GM18909 (cell line): ENCODE data around the gene PUSL1.
A peak's percentile ranks its signal among the peaks of the same experiment; 100 is the strongest.

Experiments used
- ATAC-seq: cut with Tn5 transposase; IDR thresholded peaks from one replicate; pipeline ENCODE4 v1.9.1; 2021; ENCODE audit warnings: mild to moderate bottlenecking; ENCODE audit not compliant: unreplicated experiment, poor library complexity

Gene PUSL1, protein sequence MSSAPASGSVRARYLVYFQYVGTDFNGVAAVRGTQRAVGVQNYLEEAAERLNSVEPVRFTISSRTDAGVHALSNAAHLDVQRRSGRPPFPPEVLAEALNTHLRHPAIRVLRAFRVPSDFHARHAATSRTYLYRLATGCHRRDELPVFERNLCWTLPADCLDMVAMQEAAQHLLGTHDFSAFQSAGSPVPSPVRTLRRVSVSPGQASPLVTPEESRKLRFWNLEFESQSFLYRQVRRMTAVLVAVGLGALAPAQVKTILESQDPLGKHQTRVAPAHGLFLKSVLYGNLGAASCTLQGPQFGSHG

DNA sequence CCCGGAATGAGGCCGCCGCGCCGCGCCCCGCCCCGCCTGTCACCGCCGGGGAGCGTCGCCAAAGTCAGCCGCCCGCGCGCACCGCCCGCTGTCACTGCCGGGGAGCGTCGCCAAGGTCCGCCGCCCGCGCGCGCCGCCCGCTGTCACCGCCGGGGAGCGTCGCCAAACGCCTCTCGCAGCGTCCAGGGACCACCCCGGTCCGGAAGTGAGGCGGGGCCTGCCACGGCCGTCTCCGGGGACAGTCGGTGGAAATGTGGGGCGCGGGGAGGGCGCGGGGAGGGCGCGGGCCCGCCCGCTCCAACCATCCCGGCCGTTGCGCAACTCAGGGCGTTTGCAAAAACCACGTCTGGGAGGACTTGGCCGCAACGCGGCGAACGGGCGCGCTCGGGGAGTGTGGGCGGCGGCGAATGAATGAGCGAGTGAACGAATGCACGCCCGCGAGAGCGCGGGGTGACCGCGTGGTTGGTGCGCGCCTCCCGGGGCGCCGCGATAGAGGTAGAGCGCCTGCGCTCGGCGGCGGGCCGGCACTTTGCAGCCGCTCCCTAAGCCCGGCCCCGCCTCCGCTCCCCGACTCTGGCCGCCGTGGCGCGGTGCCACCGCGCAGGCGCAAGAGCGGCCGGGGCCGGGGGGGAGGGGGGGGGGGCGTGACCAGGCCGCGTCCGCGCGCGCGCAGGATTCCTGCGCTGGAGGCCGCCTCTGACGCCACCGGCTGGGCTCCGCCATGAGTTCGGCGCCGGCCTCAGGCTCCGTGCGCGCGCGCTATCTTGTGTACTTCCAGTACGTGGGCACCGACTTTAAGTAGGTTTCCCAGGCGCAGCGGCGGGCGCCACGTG is at the start of gene PUSL1, which contains the start of gene ACAP3:
TSS of gene PUSL1 (plus strand) at position 675 of the 833 bp plus-strand sequence. CDS start at position 722, 47 bp downstream.
TSS of gene ACAP3 (minus strand) at position 8 of the 833 bp plus-strand sequence. CDS start 115 bp downstream, outside the sequence.
- peak; percentile 57 for ATAC-seq

DNA sequence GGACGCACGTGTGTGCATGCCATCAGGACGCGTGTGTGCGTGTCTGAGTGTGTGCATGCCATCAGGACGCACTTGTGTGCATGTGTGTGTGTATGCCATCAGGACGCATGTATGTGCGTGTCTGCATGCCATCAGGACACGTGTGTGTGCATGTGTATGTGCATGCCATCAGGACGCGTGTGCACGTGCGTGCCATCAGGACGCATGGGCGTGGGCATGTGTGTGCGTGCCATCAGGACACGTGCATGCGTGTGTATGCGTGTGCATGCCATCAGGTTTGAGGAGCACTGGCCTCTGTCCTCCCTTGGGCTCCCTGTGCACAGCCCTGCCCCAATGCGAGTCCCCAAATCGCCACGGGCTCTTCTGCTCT is 49.3 kb upstream of the PUSL1 start:
- no peak for ATAC-seq

DNA sequence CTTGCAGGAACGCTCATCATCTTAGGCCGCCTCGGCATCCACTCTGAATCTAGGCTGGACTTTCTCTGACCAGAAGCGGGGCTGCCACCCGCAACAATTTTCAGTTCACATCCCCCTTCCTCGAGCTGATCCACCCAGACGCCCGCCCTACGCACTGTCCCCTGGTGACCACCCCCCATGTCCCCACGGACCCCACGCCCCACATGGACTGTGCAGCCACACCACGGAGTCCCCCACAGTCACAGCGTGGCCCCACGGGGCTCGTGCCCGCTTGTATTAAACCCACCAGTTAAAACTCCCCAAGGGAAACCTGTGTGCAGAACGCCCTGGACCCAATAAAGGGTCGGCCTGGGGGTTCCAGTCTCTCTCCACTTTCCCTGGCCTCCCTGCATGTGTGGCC is 48.9 kb upstream of the PUSL1 start:
- ATAC-seq = no peak

DNA sequence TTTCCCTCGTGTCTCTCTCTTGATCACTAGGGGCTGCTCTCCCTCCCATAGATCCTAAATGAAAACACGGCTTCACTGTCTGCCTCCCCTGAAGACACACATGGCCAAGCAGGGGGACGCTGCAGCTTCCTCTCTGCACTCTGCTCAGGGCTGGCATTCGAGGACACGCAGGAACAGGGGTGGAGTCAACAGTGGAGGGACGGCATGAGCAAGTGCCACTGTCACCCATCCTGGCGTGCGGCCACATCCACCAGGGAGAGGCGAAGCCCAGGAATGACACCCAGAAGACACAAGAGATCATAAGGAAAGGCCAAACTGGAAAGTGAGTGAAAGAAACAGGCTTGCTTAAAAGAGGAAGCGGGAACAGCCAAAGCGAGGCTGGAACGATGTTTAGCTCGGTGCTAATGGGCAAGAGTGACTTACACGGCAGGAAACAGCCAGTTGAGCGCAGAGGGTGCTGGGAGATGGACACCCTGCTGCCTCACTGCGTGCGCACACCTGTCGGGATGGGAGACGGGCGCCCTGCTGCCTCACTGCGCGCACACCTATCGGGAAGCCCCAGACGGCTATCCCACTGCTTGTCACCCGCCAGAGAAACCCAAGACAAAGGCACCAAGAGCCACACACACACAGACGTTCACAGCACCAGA is 48.3 kb upstream of the PUSL1 start:
- no peak for ATAC-seq

DNA sequence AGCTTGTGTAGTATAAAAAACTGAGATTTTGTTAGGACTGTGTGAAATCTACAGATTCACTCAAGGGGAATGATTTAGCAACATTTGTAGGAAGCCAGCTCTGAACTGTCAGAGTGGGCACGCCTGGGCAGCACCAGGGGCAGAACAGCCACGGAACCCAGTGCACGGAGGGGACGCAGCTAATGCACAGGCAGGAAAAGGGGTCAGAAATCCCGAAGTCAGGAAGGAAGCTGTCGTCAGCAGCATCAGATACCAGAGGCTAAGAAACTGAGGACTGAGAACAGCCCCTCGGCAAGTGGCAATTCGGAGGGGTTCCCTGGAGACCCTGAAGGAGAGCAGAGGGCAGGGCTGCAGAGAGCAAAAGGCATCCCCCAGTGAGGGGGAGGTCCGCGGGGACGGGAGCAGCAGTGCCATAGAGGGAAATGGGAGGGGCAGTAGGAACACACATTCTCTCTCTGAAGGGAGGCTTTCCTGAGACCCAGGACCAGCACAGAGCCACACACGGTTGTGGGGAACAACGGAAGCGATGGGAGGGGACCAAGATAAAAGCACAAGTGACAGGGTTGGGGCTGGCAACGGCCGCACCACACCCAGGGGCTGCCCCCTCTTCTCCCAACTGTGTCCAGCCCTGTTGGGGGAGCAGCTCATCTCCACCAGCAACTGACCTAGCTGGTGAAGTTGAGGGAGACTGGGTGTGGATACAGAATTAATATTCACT is 47.4 kb upstream of the PUSL1 start:
- no peak for ATAC-seq

DNA sequence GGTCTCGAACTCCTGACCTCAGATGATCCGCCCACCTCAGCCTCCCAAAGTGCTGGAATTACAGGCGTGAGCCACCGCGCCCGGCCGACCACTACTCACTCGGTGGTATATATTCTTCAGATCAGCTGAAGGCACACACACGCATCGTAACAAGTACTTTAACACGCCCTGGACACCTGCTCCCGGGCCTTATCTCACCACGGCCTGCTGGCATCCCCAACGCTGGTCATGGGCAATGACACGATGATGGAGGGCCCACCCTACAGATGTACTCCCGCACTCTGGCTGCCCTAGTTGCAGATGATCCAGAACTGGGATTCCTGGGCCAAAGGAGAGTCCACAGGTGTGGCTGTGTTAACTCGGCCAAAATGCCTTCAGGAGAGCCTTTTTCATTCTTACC is 46.3 kb upstream of the PUSL1 start:
- ATAC-seq = no peak

DNA sequence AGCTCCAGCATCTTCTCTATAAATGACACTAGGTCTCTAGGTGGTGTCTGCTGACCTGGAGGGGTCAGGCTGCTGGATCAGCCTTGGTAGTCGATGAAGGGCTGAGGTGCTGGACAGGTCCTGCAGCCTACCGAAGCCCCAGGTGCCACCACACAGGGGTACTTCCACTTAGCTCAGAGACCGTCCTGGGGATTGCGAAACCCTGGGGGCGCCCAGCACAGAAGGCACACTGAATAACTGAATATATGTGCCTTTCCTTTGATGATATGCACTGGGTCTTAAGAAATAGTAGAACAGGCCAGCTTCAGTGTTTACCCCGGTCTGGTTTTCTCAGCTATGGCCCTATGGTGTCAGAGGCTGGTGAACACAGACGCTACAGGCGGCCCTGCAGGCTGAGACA is 45.6 kb upstream of the PUSL1 start:
- no peak for ATAC-seq

DNA sequence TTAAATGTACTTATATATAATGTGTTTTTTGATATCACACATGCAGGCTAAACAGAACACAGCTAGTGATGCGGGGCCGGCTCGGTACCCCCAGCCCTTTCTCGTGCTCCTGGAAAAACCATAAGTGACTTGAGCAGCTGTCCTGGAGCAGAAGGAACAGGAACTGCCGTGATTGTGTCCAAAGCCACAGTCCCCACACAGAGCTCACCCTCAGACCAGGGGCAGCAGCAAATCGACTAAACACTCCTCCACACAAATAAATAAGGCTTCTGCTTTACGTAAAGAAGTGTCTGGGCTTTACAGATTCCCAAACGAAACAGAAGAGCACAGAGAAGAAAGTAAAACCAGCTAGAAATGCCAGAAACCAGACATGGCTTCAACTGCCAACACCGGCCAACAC is 44.4 kb upstream of the PUSL1 start:
- ATAC-seq = no peak

DNA sequence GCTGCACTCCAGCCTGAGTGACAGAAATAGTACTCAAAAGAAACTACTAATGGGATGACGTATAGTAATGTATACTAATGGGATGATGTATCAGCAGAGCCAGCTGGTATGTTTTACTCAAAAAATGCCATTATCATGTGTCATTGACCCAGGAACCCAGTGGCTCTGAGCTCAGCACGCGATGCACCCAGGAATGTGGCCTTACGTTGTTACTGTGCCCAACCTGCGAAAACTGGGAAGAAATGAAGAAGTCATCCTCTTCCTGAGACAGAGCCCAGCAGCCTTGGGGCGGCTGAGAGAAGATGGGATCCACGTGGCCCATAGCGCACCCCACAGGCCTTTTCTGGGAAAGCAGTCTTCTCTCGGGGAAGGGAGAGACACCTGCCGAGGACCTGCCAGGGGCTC is 43.5 kb upstream of the PUSL1 start:
- ATAC-seq = no peak

DNA sequence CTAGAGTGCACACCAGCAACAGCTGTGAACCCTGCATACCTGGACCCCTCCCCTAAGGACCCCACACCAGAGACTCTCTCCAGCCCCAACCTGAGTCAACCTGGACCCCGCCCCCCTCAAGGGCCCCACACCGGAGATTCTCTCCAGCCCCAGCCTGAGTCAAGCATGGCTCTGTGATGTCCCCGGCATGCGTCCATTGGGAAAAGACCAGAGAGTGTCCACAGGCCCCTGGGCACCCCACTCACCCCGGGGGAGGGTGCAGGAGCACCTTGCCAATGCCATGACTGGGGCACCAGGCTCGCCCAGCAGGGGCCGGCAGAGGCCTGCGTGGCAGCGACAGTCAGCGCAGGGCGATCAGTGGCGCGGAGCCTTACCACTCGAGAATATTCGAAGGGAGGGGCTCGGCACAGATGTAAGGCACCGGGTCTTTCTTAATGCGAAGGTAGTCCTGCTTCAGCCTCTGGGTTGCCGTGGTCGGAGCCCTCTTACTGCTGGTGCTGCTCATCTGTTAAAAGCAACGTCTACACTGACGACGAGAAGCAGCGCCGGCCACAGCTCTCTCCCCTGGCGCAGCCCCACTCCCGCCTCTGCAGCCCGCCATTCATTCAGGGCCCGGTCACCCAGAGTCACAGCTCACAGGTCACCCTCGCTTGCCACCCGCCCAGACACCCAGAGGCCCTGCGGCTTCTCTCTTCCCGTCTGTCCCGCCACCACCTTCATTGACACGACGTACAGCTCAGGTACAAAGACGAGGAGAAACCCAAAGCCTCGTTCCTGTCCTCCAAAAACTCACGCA is 40.7 kb upstream of the PUSL1 start:
- no peak for ATAC-seq

DNA sequence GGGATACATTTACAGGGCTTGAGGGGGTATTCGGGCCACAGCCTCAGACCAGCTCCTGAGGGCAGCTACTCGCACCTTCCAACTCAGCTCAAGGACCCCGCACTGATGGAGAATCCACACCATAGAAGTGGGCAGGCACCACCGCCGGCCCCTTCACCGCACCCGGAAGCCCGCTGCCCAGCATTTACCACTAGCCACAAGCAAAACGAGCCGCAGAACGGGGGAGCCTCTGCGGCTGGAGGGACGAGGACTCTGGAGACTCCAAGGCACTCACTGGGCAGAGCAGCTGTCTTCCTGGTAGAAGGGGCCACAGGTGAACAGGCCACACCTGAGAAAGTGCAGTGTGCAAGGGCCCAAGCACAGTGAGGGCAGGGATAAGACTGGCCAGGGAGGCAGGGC is 40.1 kb upstream of the PUSL1 start:
- ATAC-seq = no peak

DNA sequence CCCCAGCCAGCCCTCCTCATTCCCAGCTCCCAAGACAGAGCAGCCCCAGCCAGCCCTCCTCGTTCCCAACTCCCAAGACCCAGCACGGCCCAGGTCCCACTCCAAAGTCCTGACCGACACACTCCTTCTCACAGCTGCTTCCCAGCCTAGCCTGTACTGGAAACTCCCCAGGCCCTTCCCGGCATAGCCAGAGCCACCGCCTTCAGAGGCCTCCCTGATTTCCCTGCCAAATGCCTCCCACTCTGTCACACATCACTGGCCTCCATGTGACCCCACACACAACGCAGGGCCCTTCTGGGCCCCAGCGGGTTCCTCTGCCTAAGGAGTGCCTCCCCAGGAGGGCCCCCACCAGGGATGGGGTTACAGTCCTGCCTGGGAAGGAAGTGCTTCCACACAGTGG is 37.6 kb upstream of the PUSL1 start:
- no peak for ATAC-seq

DNA sequence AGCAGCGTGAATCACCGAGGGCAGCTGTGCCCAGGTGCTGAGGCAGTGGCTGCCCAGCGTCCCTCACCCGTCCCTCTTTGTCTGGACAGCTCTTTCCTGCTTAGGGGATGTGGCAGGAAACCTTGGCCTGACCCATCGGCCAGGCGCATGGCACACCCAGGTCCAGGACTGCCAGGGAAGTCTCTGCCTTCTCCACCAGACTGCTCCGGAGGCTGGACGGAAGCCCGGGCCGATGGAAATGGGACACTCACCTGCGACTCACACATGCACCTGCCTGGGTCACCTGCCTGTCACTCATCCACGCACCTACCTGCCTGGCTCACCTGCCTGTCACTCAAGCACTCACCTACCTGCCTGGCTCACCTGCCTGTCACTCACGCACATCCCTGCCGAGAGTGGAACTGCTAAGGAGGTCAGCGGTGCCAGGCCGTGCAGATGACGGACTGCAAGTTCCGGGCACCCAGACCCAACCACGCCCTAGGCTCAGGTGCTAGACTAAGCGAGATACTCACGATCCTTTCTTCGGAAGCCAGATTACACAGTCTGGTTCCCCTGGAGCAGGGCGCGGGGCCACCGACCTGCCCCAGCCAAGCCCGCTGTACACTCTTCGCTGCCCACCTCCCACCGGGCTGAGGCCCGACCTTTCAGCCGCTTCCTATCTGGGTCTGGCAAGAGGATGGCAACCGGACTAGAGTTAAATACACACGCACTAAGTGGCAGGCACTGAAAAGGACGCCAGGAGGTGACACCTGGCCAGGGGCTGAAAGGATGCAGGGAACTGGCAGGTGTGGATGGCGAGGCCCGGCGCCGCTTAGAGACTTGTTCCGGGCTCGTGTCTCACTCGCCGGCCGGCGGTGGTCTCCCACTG is 35.8 kb upstream of the PUSL1 start:
- no peak for ATAC-seq

DNA sequence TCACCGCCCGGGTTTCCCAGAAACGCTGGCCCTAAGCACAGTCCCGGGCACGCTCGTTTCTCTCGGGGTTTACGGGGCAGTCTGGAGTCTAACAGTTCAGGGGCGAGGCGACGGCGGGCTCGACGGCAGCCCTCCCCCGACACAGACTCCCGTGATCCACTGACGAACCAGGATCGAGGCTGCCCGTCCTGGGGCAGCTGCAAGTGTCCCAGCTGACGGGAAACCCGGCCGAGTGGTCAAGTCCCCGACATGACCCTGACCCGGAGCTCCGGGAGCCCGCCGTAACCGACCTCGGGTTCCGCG is 35.2 kb upstream of the PUSL1 start:
- peak; percentile 14 for ATAC-seq

DNA sequence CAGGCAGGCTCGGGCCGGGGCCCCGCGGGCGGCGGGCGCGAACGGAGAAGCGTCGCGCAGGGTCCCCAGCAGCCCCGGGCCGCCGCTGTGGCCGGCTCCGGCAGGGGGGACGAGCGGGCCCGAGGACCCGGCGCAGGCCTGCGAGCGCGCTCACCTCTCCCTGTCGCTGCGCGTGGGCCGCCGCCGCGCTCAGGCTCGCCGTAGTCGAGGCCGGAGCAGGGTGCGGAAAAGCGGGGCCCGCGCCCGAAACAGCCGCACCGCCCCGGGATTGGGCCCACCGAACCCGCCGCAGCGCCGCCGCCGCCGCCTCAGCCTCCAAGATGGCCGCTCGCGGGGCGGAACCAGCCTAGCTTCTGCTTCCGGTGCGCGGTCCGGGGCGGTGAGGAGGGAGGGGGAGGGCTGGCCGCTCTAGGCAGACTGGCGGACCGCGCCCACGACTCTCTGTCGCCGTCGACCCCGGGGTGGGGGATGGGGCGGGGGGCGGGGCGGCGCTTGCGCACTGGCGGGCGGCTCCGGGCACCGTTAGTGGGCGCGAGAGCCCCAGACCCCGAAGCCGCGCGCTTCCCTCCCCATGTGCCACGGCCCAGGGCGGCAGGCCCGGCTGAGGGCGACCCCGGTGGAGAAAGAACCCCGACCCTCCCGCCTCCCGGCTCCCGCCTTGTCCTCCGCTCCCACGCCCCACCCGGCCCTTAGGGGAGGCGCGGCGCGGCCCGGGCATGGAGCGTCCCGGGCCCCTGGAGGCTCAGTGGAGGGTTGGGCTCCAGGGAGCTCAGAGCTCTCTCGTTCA is 34.7 kb upstream of the PUSL1 start, which contains the start of gene UBE2J2:
TSS of gene UBE2J2 (minus strand) at position 343 of the 787 bp plus-strand sequence. CDS start 5,862 bp downstream, outside the sequence.
- ATAC-seq = peak; percentile 78

DNA sequence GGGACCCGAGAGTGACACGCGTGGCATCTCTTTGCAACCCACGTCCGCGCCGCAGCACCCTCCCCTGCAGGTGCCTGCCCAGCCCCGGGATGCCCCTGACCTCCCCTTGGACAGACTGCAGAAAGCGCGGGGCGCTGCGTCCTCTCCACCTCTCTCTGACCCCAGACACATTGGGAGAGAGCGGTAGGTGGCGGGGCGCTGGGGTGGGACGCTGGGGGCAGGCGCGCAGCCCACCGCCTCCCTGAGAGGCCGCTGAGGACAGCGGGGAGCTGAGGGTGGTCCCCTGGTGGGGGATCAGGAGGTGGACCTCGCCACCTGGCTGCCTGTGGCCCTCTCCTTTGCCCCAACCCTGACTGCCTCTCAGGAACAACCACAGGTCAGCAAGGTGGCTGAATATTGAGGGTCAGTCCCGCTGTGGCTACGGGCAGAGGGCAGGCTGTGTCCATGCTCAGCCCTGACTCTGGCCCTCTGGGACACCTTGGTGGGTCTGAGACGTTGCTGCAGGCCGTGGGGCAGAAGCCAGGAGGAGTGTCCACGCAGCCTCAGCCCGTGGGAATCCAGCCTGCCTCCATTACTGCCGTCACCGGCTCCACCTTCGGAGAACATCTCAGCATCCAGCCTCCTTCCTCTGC is 34.0 kb upstream of the PUSL1 start:
- no peak for ATAC-seq

DNA sequence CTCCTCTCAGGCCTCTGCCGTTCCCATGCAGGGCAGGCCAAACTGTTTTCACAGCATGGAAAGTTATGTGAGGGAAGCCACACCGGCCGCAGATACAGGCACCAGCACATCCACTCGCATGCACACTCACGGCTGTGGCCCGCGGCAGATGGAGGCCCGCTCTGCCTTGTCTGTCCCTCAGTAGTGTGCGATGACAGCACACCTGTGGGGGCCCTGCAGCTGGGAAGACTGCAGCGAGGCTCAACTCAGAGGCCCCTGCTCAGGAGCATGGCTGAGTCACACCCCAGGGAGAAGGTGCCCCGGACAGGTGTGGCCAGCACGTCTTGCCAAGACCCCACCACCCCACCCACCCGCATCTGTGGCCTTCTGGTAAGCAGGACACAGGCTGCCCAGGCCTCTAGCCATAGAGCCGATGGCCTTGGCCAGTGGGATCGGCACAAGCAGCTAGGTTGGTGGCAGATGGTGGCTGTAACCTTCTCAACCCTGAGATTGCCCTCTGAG is 33.4 kb upstream of the PUSL1 start:
- ATAC-seq = no peak
